Activated CD4-positive, alpha-beta memory T cell treated with anti-CD3 and anti-CD28 coated beads, Interleukin-2, amount 10 ng/mL, durations not matched to agents 7 days and 5 days (primary cell): ENCODE measurements around the gene PACS1. TPM values are rescaled to one million over a fixed set of nuclear protein-coding genes. Genes with fewer than 3 reads are reported as not detected.
"Not testable (repeated sequence)": the region's sequence is repeated elsewhere in the genome, so short reads cannot be mapped to it uniquely, and the experiment has no call there.

Experiments used
- CTCF ChIA-PET: fragments of 350-600 bp; sonication (Branson Sonifier 250); formaldehyde crosslinking; loops from one replicate; lab custom pipeline; 2021; ENCODE audit warnings: antibody characterized with exemption, inconsistent platforms; lab: Charles Lee
- POLR2A ChIA-PET: fragments of 350-600 bp; sonication (Branson Sonifier 250); formaldehyde crosslinking; loops from one replicate; lab custom pipeline; 2021; ENCODE audit warnings: antibody characterized with exemption; lab: Charles Lee
- DNase-seq: peaks from one replicate; pipeline ENCODE4 v3.0.0-alpha.2; 2020
- H3K27ac Mint-ChIP-seq: one replicate; pipeline ENCODE4 v1.8.0; 2021; ENCODE audit warnings: mild to moderate bottlenecking, mixed read lengths
- H3K27me3 Mint-ChIP-seq: one replicate; pipeline ENCODE4 v1.8.0; 2021; ENCODE audit warnings: mixed read lengths
- H3K36me3 Mint-ChIP-seq: one replicate; pipeline ENCODE4 v1.8.0; 2021; ENCODE audit warnings: low read depth, mixed read lengths
- H3K4me1 Mint-ChIP-seq: one replicate; pipeline ENCODE4 v1.8.0; 2021; ENCODE audit warnings: mixed read lengths
- H3K4me3 Mint-ChIP-seq: one replicate; pipeline ENCODE4 v1.8.0; 2021; ENCODE audit warnings: mild to moderate bottlenecking, mixed read lengths
- H3K9me3 Mint-ChIP-seq: one replicate; pipeline ENCODE4 v1.8.0; 2021; ENCODE audit warnings: mixed read lengths
- total RNA-seq, 2 experiments: library from RNA; stranded (reverse); gene quantifications; one replicate each; pipeline ENCODE4 v1.2.3, GENCODE V29; 2021

The PACS1 gene
- total RNA-seq, 2 experiments from 2014 or later, result 86.4 to 95.0 TPM

DNA sequence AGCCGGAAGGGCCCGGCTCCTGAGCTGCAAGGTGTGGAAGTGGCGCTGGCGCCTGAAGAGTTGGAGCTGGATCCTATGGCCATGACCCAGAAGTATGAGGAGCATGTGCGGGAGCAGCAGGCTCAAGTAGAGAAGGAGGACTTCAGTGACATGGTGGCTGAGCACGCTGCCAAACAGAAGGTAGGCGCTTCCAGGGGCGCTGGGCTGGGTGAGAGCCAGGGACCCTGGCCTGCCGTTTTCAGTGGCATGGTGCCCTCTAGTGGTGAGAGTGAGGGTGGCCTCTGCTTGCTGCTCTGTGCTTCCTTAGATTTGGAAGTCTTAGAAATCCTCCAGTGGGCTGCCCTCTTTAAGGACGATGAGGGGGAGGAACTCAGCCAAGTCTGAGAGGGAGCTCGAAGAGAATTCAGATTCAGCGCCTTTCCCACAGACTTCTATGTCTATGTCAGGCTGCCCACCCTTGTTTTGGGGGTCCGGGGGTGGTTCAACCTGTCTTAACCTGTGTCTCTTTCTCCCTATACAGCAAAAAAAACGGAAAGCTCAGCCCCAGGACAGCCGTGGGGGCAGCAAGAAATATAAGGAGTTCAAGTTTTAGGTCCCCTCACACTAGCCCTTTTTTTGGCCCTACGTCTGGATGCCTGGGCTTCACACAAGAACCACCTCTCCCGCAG, 1.8 kb upstream of the PACS1 start:
- H3K9me3 Mint-ChIP-seq, result no peaks in the 10 kb centered on the region
- H3K27me3 Mint-ChIP-seq, result no peaks in the 10 kb centered on the region
- H3K4me1 Mint-ChIP-seq, result peaks cover 64% of the 10 kb centered on the region
- peak; percentile 75 for DNase-seq
- H3K4me3 Mint-ChIP-seq, result peak overlapping the region; percentile 21
- H3K36me3 Mint-ChIP-seq, result peaks cover 75% of the 10 kb centered on the region
- POLR2A ChIA-PET, result interaction anchor here (0.6 to 10.7 kb wide), 11 partner anchors 9 to 125 kb away, joined by 3 to 103 read pairs (median 4); partner anchors contain the start of gene SF3B2
- H3K27ac Mint-ChIP-seq, result peak overlapping the region; percentile 93
- CTCF ChIA-PET, result interaction anchor here (0.7 to 7.2 kb wide), 24 partner anchors 8 to 178 kb away, joined by 3 to 60 read pairs (median 6); partner anchors contain the start of genes CCDC85B and SF3B2

GRCh38 chr11:66068923-66069714, 953 bp upstream of the PACS1 start:
- no peaks in the 10 kb centered on the region for H3K9me3 Mint-ChIP-seq
- ChIA-PET CTCF (interaction anchor here (0.9 to 7.2 kb wide), 20 partner anchors 9 to 179 kb away, joined by 3 to 60 read pairs (median 6); partner anchors contain the start of genes CCDC85B and SF3B2), POLR2A (interaction anchor here (0.6 to 10.7 kb wide), 9 partner anchors 9 to 124 kb away, joined by 3 to 103 read pairs (median 4); partner anchors contain the start of gene SF3B2)
- H3K36me3 Mint-ChIP-seq, result peaks cover 70% of the 10 kb centered on the region
- H3K27ac Mint-ChIP-seq, result peak overlapping the region; percentile 93
- DNase-seq, result peak; percentile 35
- peaks cover 62% of the 10 kb centered on the region for H3K4me1 Mint-ChIP-seq
- peak overlapping the region; percentile 74 for H3K4me3 Mint-ChIP-seq
- H3K27me3 Mint-ChIP-seq, result no peaks in the 10 kb centered on the region

- Mint-ChIP-seq H3K9me3 (no peaks in the 10 kb centered on the region), H3K27ac (peak overlapping the region; percentile 89), H3K27me3 (no peaks in the 10 kb centered on the region), H3K36me3 (peaks cover 64% of the 10 kb centered on the region), H3K4me3 (peak overlapping the region; percentile 92), H3K4me1 (peaks cover 59% of the 10 kb centered on the region)
- ChIA-PET CTCF (interaction anchor here (0.5 to 7.2 kb wide), 10 partner anchors 10 to 755 kb away, joined by 3 to 60 read pairs (median 6); partner anchors contain the start of gene SF3B2), POLR2A (interaction anchor here (0.9 to 10.7 kb wide), 13 partner anchors 11 to 211 kb away, joined by 3 to 103 read pairs (median 5); partner anchors contain the start of genes BANF1, CCDC85B and SF3B2)
- DNase-seq, result no peak
Measured at GRCh38 chr11:66070604-66071380, 720 bp downstream of the PACS1 start.

GRCh38 chr11:66071381-66071801, 1.3 kb downstream of the PACS1 start:
- Mint-ChIP-seq H3K36me3 (peaks cover 63% of the 10 kb centered on the region), H3K9me3 (no peaks in the 10 kb centered on the region), H3K27ac (peak overlapping the region; percentile 89), H3K4me1 (peaks cover 56% of the 10 kb centered on the region), H3K27me3 (no peaks in the 10 kb centered on the region), H3K4me3 (peak overlapping the region; percentile 92)
- POLR2A ChIA-PET, result interaction anchor here (0.8 to 10.7 kb wide), 14 partner anchors 10 to 212 kb away, joined by 3 to 103 read pairs (median 4); partner anchors contain the start of genes BANF1, CCDC85B and SF3B2
- CTCF ChIA-PET, result interaction anchor here (0.7 to 7.2 kb wide), 9 partner anchors 9 to 756 kb away, joined by 3 to 60 read pairs (median 6); partner anchors contain the start of gene SF3B2
- DNase-seq, result no peak

DNA sequence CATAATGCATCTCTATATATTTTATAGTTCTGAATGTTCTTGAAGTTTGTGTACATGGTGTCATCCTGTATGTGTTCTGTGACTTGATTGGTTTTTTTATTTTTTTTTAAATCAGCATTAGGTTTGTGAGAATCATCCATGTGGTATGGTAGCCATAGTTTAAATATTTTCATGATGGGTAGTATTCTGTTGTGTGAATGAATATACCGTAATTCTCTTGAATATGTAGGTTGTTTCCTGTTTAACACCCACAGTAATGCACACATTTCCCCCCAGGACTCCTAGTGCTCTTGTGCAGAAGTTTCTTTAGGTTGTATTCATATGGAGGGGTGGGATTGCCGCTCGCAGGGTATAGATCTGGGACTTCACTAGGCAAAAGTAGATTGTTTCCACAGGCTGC, 2.0 kb downstream of the PACS1 start:
- no peaks in the 10 kb centered on the region for H3K27me3 Mint-ChIP-seq
- ChIA-PET POLR2A (interaction anchor here (0.8 to 10.7 kb wide), 9 partner anchors 9 to 182 kb away, joined by 3 to 103 read pairs (median 11); partner anchors contain the start of genes CCDC85B and SF3B2), CTCF (interaction anchor here (0.6 to 7.2 kb wide), 5 partner anchors 8 to 127 kb away, joined by 3 to 60 read pairs (median 8); no protein-coding TSS in a partner anchor)
- peak overlapping the region; percentile 92 for H3K4me3 Mint-ChIP-seq
- H3K27ac Mint-ChIP-seq, result peak overlapping the region; percentile 89
- no peak for DNase-seq
- peaks cover 49% of the 10 kb centered on the region for H3K4me1 Mint-ChIP-seq
- peaks cover 56% of the 10 kb centered on the region for H3K36me3 Mint-ChIP-seq
- no peaks in the 10 kb centered on the region for H3K9me3 Mint-ChIP-seq

DNA sequence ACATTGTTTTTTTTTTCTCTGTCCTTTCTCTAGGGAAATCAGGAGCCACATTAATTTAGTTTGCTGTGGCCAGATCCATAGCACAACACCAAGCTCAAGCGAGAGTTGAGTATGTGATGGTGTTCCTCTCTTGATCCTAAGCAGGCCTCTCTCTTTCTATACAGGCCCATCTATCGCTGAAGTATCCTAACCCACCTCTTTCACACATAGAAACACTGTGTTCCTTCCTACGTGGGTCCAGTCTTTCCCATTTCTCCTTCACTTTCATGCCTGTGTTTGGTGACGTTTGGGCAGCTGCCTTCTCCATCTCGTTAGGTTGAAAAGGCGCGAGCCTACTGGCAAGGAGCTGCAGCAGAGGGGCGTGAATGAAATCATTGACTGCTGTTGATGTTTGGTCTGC, 2.4 kb downstream of the PACS1 start:
- Mint-ChIP-seq H3K4me1 (peaks cover 49% of the 10 kb centered on the region), H3K9me3 (no peaks in the 10 kb centered on the region), H3K36me3 (peaks cover 55% of the 10 kb centered on the region), H3K4me3 (peak overlapping the region; percentile 92), H3K27me3 (no peaks in the 10 kb centered on the region), H3K27ac (peak overlapping the region; percentile 89)
- ChIA-PET POLR2A (interaction anchor here (1.0 to 10.7 kb wide), 6 partner anchors 20 to 182 kb away, joined by 3 to 103 read pairs (median 9); partner anchors contain the start of genes CCDC85B and SF3B2), CTCF (interaction anchor here (6.6 kb wide), 1 partner anchor 8 kb away, joined by 49 read pairs; no protein-coding TSS in a partner anchor)
- no peak for DNase-seq

DNA sequence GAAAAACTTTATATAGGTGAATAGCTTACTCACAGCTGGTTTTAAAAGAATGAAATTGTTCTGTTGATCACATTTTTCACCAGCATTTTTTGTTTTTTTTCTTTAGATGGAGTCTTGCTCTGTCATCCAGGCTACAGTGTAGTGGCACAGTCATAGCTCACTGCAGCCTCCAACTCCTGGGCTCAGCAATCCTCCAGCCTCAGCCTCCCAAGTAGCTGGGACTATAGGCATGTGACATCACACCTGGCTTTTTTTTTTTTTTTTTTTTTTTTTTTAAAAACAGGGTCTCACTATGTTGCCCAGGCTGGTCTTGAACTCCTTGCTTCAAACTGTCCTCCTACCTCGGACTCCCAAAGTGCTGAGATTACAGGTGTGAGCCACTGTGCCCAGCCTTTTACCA, 3.6 kb downstream of the PACS1 start:
- H3K4me1 Mint-ChIP-seq, result peaks cover 49% of the 10 kb centered on the region
- no peak overlapping the region for H3K27ac Mint-ChIP-seq
- H3K9me3 Mint-ChIP-seq, result no peaks in the 10 kb centered on the region
- ChIA-PET POLR2A (interaction anchor here (0.6 to 1.5 kb wide), 4 partner anchors 21 to 83 kb away, joined by 3 to 5 read pairs (median 3); partner anchors contain the start of genes BANF1 and SF3B2), CTCF (interaction anchor here (0.7 to 1.5 kb wide), 3 partner anchors 42 to 111 kb away, joined by 3 to 6 read pairs (median 3); no protein-coding TSS in a partner anchor)
- no peak for DNase-seq
- H3K27me3 Mint-ChIP-seq, result no peaks in the 10 kb centered on the region
- H3K4me3 Mint-ChIP-seq, result no peak overlapping the region
- peaks cover 52% of the 10 kb centered on the region for H3K36me3 Mint-ChIP-seq

DNA sequence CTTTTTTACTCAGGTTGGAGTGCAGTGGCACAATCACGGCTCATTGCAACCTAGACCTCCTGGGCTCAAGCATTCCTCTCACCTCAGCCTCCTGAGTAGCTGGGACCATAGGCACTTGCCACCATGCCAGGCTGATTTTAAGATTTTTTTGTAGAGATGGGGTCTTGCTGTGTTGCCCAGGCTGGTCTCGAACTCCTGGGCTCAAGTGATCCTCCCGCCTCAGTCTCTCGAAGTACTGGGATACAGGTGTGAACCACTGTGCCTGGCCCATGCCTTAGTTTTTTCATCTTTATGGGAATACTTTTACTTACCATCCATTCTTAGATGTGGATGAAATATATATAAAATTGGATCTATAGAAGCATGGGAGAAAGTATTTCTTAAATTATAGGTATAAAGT, 5.2 kb downstream of the PACS1 start:
- Mint-ChIP-seq H3K4me3 (no peak overlapping the region), H3K36me3 (peaks cover 59% of the 10 kb centered on the region), H3K27ac (no peak overlapping the region), H3K9me3 (no peaks in the 10 kb centered on the region), H3K4me1 (peaks cover 56% of the 10 kb centered on the region), H3K27me3 (no peaks in the 10 kb centered on the region)
- ChIA-PET POLR2A (interaction anchor here (0.9 kb wide), 1 partner anchor 60 kb away, joined by 3 read pairs; no protein-coding TSS in a partner anchor), CTCF (interaction anchor here (0.7 kb wide), 1 partner anchor 22 kb away, joined by 3 read pairs; no protein-coding TSS in a partner anchor)
- no peak for DNase-seq

GRCh38 chr11:66076561-66076960, 6.5 kb downstream of the PACS1 start:
- H3K4me3 Mint-ChIP-seq, result no peak overlapping the region
- peaks cover 61% of the 10 kb centered on the region for H3K4me1 Mint-ChIP-seq

DNA sequence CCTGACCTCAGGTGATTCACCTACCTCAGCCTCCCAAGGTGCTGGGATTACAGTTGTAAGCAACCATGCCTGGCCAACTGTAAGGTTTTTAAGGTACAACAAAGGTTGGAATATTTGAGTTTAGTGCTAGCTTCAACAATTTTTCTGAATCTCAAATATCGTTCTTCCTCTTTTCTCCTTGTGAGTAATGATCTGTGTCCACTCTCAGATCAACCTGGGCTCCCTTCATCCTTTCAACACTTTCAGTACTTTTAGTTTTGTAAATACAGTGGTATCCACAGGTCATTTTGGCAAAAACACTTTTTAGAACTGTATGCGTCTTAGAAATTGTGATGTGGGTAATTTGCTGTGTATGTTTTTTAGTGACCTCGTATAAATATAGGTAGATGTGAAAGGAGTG, 7.9 kb downstream of the PACS1 start:
- peaks cover 58% of the 10 kb centered on the region for H3K4me1 Mint-ChIP-seq
- no peaks in the 10 kb centered on the region for H3K9me3 Mint-ChIP-seq
- H3K27ac Mint-ChIP-seq, result no peak overlapping the region
- DNase-seq, result no peak
- H3K27me3 Mint-ChIP-seq, result no peaks in the 10 kb centered on the region
- ChIA-PET POLR2A (interaction anchor here (0.7 to 6.9 kb wide), 3 partner anchors 9 to 186 kb away, joined by 3 to 88 read pairs (median 3); partner anchors contain the start of gene PACS1), CTCF (interaction anchor here (0.7 to 1.0 kb wide), 2 partner anchors 9 to 74 kb away, joined by 3 read pairs; no protein-coding TSS in a partner anchor)
- H3K36me3 Mint-ChIP-seq, result peaks cover 47% of the 10 kb centered on the region
- H3K4me3 Mint-ChIP-seq, result no peak overlapping the region

More at GRCh38 chr11:66076561-66076960, 6.5 kb downstream of the PACS1 start:
- H3K36me3 Mint-ChIP-seq, result peaks cover 56% of the 10 kb centered on the region
- no peaks in the 10 kb centered on the region for H3K27me3 Mint-ChIP-seq
- DNase-seq, result no peak
- POLR2A ChIA-PET, result interaction anchor here (0.9 kb wide), 1 partner anchor 59 kb away, joined by 3 read pairs; no protein-coding TSS in a partner anchor
- CTCF ChIA-PET, result interaction anchor here (0.6 to 0.8 kb wide), 2 partner anchors 8 to 86 kb away, joined by 3 read pairs; no protein-coding TSS in a partner anchor
- H3K27ac Mint-ChIP-seq, result no peak overlapping the region
- H3K9me3 Mint-ChIP-seq, result no peaks in the 10 kb centered on the region

GRCh38 chr11:66078949-66079348, 8.9 kb downstream of the PACS1 start:
- H3K27me3 Mint-ChIP-seq, H3K4me3 Mint-ChIP-seq, DNase-seq, H3K9me3 Mint-ChIP-seq, H3K27ac Mint-ChIP-seq: not testable (repeated sequence)
- CTCF ChIA-PET, result interaction anchor here (1.0 to 2.9 kb wide), 2 partner anchors 9 to 10 kb away, joined by 3 to 49 read pairs; partner anchors contain the start of gene PACS1
- Mint-ChIP-seq H3K4me1 (peaks cover 61% of the 10 kb centered on the region), H3K36me3 (peaks cover 45% of the 10 kb centered on the region)
- POLR2A ChIA-PET, result interaction anchor here (0.6 to 6.9 kb wide), 6 partner anchors 10 to 71 kb away, joined by 3 to 88 read pairs (median 10); partner anchors contain the start of genes PACS1 and SF3B2
